Gastrocnemius medialis (tissue), 4 donors: ENCODE results near the gene RARRES2.

ENCODE experiments used
- CTCF ChIP-seq, 5 experiments: fragments of 450-650 bp in 3 of 5; fragments of 200-600 bp in 2 of 5; sonication (generic) in 2 of 5; IDR thresholded peaks in 4 of 5; conservative IDR thresholded peaks in 1 of 5; 1 replicate in 4 of 5; 2 replicates in 1 of 5; pipeline ENCODE4 v1.5.1; 2016 to 2019; ENCODE audit warnings: antibody characterized with exemption in 5 of 5, mild to moderate bottlenecking in 3 of 5, moderate library complexity in 3 of 5
- POLR2A ChIP-seq, 2 donors: fragments of 450-650 bp; IDR thresholded peaks; one replicate each; pipeline ENCODE4 v1.6.1; 2017; ENCODE audit warnings: antibody characterized with exemption in 2 of 2, mild to moderate bottlenecking in 2 of 2, moderate library complexity in 2 of 2

- TF ChIP-seq CTCF (IDR thresholded peaks at IDR 0.05 in 4 of 5, conservative IDR thresholded peaks at IDR 0.05 in 1 of 5) = no peak
- TF ChIP-seq POLR2A (IDR thresholded peaks at IDR 0.05) = no peak
These were observed 22.4 kb upstream of the RARRES2 start for GRCh38 chr7:150363872-150364271.
